Glutamatergic neuron (in vitro differentiated cells): ENCODE measurements around the gene HPS3. TPM values are rescaled to one million over a fixed set of nuclear protein-coding genes. Genes with fewer than 3 reads are reported as not detected.

ENCODE experiments used
- DNase-seq: peaks from one replicate; pipeline ENCODE4 v3.0.0; 2022
- H3K27ac Mint-ChIP-seq: one replicate; pipeline ENCODE4 v1.8.0; 2020; ENCODE audit warnings: mild to moderate bottlenecking, mixed read lengths, inconsistent platforms; ENCODE audit not compliant: unreplicated experiment
- H3K27me3 Mint-ChIP-seq: one replicate; pipeline ENCODE4 v1.8.0; 2020; ENCODE audit warnings: mild to moderate bottlenecking, moderate library complexity, mixed read lengths, inconsistent platforms; ENCODE audit not compliant: unreplicated experiment
- H3K36me3 Mint-ChIP-seq: one replicate; pipeline ENCODE4 v1.8.0; 2020; ENCODE audit warnings: mild to moderate bottlenecking, mixed read lengths, inconsistent platforms; ENCODE audit not compliant: unreplicated experiment
- H3K4me1 Mint-ChIP-seq: one replicate; pipeline ENCODE4 v1.8.0; 2020; ENCODE audit warnings: mild to moderate bottlenecking, low read depth, mixed read lengths, inconsistent platforms; ENCODE audit not compliant: unreplicated experiment
- H3K4me3 Mint-ChIP-seq: one replicate; pipeline ENCODE4 v1.8.0; 2020; ENCODE audit warnings: mild to moderate bottlenecking, mixed read lengths, inconsistent platforms; ENCODE audit not compliant: unreplicated experiment
- H3K9me3 Mint-ChIP-seq: one replicate; pipeline ENCODE4 v1.8.0; 2020; ENCODE audit warnings: mild to moderate bottlenecking, moderate library complexity, mixed read lengths, inconsistent platforms; ENCODE audit not compliant: unreplicated experiment
- total RNA-seq: library from RNA; stranded (reverse); fragmentation: NEBNext Ultra II Directional; extraction: Animal tissue kit (Norgen Biotek cat#: 25700); gene quantifications from one replicate; pipeline ENCODE4 v1.2.1, GENCODE V29; 2021; ENCODE audit not compliant: unreplicated experiment
- TF ChIP-seq, protein P1 (sequence below): fragments of 200-600 bp; sonication (generic); IDR thresholded peaks from one replicate; pipeline ENCODE4 v1.5.0; 2021; ENCODE audit not compliant: partially characterized antibody, unreplicated experiment

The HPS3 gene
- total RNA-seq, 1 donor from 2014 or later: 12.1 TPM

- Mint-ChIP-seq H3K36me3 (peaks cover 6% of the 10 kb centered on the region), H3K4me1 (no peaks in the 10 kb centered on the region), H3K9me3 (peaks cover 1% of the 10 kb centered on the region), H3K27ac (no peak overlapping the region), H3K27me3 (no peaks in the 10 kb centered on the region), H3K4me3 (no peak overlapping the region)
- TF ChIP-seq, protein P1, sequence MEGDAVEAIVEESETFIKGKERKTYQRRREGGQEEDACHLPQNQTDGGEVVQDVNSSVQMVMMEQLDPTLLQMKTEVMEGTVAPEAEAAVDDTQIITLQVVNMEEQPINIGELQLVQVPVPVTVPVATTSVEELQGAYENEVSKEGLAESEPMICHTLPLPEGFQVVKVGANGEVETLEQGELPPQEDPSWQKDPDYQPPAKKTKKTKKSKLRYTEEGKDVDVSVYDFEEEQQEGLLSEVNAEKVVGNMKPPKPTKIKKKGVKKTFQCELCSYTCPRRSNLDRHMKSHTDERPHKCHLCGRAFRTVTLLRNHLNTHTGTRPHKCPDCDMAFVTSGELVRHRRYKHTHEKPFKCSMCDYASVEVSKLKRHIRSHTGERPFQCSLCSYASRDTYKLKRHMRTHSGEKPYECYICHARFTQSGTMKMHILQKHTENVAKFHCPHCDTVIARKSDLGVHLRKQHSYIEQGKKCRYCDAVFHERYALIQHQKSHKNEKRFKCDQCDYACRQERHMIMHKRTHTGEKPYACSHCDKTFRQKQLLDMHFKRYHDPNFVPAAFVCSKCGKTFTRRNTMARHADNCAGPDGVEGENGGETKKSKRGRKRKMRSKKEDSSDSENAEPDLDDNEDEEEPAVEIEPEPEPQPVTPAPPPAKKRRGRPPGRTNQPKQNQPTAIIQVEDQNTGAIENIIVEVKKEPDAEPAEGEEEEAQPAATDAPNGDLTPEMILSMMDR: no peak
- no peak for DNase-seq
These were observed 49.8 kb downstream of the HPS3 start for GRCh38 chr3:149179220-149179619.

DNA sequence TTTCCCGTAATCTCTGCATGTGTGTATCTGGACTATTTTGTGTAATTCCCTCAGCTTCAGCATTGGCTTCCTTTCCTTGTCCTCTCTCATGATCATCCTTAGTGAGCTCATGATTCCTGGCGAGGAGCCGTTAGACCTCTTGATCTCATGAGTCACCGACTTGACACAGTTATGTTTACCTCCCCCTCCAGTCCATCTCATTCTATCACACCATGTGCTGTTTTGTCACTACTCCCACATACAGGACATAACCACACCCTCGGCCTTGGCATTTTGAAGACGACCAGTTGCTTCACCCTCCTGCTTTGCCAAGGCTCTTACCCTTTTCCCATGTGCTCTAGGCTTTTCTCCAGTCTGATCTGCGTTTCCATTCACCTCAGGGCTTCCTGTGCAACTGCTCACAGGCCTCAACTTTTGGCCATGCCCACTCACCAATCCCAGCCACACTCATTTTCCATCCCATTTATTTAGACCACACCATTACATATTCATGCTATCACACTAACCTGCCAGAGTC is 50.7 kb downstream of the HPS3 start:
- Mint-ChIP-seq H3K36me3 (peaks cover 4% of the 10 kb centered on the region), H3K27ac (no peak overlapping the region), H3K27me3 (no peaks in the 10 kb centered on the region), H3K4me1 (no peaks in the 10 kb centered on the region), H3K9me3 (peaks cover 1% of the 10 kb centered on the region), H3K4me3 (no peak overlapping the region)
- TF ChIP-seq, protein P1: no peak
- no peak for DNase-seq

GRCh38 chr3:149181182-149181581 is 51.7 kb downstream of the HPS3 start:
- TF ChIP-seq, protein P1: no peak

GRCh38 chr3:149186219-149186618 is 56.8 kb downstream of the HPS3 start:
- Mint-ChIP-seq H3K9me3 (no peaks in the 10 kb centered on the region), H3K27ac (no peak overlapping the region), H3K4me3 (no peak overlapping the region), H3K4me1 (peaks cover 5% of the 10 kb centered on the region), H3K27me3 (peaks cover 2% of the 10 kb centered on the region), H3K36me3 (no peaks in the 10 kb centered on the region)
- no peak for DNase-seq
- TF ChIP-seq, protein P1: no peak

More at GRCh38 chr3:149181182-149181581, 51.7 kb downstream of the HPS3 start:
- Mint-ChIP-seq H3K9me3 (peaks cover 1% of the 10 kb centered on the region), H3K36me3 (peaks cover 4% of the 10 kb centered on the region), H3K4me1 (no peaks in the 10 kb centered on the region), H3K27ac (no peak overlapping the region), H3K27me3 (no peaks in the 10 kb centered on the region), H3K4me3 (no peak overlapping the region)
- DNase-seq: no peak

GRCh38 chr3:149186721-149187120 is 57.3 kb downstream of the HPS3 start:
- DNase-seq: no peak
- no peaks in the 10 kb centered on the region for H3K9me3 Mint-ChIP-seq
- peaks cover 5% of the 10 kb centered on the region for H3K4me1 Mint-ChIP-seq
- TF ChIP-seq, protein P1: no peak
- H3K27ac Mint-ChIP-seq: no peak overlapping the region
- peaks cover 2% of the 10 kb centered on the region for H3K27me3 Mint-ChIP-seq
- no peak overlapping the region for H3K4me3 Mint-ChIP-seq
- H3K36me3 Mint-ChIP-seq: no peaks in the 10 kb centered on the region
